K562 (cell line): ENCODE data around the gene ANTKMT. TPM values are rescaled to one million over a fixed set of nuclear protein-coding genes. Genes with fewer than 3 reads are reported as not detected.
A peak's percentile ranks its signal among the peaks of the same experiment; 100 is the strongest.

ENCODE experiments used
- BRD9 ChIP-seq: fragments of 450-650 bp; IDR thresholded peaks from 2 replicates; pipeline ENCODE4 v1.6.1; 2018; ENCODE audit warnings: low read depth; ENCODE audit not compliant: partially characterized antibody
- CBX2 ChIP-seq: fragments of 200-600 bp; sonication (generic); IDR thresholded peaks from one replicate; pipeline ENCODE4 v1.6.1; 2012; ENCODE audit warnings: mild to moderate bottlenecking, low read length, inconsistent platforms; ENCODE audit not compliant: insufficient read depth, poor library complexity, severe bottlenecking
- DPF2 ChIP-seq: fragments of 450-650 bp; IDR thresholded peaks from 2 replicates; pipeline ENCODE4 v1.6.1; 2016
- E4F1 ChIP-seq: fragments of 250-450 bp; sonication (Bioruptor Pico); IDR thresholded peaks from 2 replicates; pipeline ENCODE4 v1.5.0; 2021; ENCODE audit warnings: mild to moderate bottlenecking, borderline replicate concordance
- EGR1 ChIP-seq: fragments of 450-650 bp; conservative IDR thresholded peaks from 2 replicates; pipeline ENCODE4 v1.6.1; 2017; ENCODE audit warnings: mild to moderate bottlenecking
- GABPA ChIP-seq: fragments of 200-800 bp; sonication (Bioruptor generic); conservative IDR thresholded peaks from 2 replicates; pipeline ENCODE4 v1.6.1; 2016; ENCODE audit warnings: low read depth, missing genetic modification characterization, missing compliant biosample characterization
- HMG20A ChIP-seq: fragments of 450-650 bp; formaldehyde crosslinking; conservative IDR thresholded peaks from 2 replicates; pipeline ENCODE4 v1.4.0; 2020; ENCODE audit warnings: mild to moderate bottlenecking, mixed read lengths
- ILK ChIP-seq: fragments of 450-650 bp; IDR thresholded peaks from 2 replicates; pipeline ENCODE4 v1.6.1; 2016; ENCODE audit warnings: missing genetic modification characterization, low read depth, mild to moderate bottlenecking, missing compliant biosample characterization, moderate library complexity, borderline replicate concordance
- POLR2G ChIP-seq: fragments of 200-400 bp; formaldehyde crosslinking; IDR thresholded peaks from 2 replicates; pipeline ENCODE4 v1.6.1; 2017; ENCODE audit warnings: low read depth, mild to moderate bottlenecking, antibody characterized with exemption, low read length, moderate library complexity
- POU5F1 ChIP-seq: fragments of 150-350 bp; IDR thresholded peaks from 2 replicates; pipeline ENCODE4 v1.6.1; 2014; ENCODE audit warnings: borderline replicate concordance, low read length, low read depth, mild to moderate bottlenecking; ENCODE audit not compliant: partially characterized antibody
- PTBP1 ChIP-seq: fragments of 200-400 bp; formaldehyde crosslinking; IDR thresholded peaks from 2 replicates; pipeline ENCODE4 v1.6.1; 2017; ENCODE audit warnings: low read depth, low read length
- SNRNP70 ChIP-seq: fragments of 200-400 bp; formaldehyde crosslinking; optimal IDR thresholded peaks from 2 replicates; pipeline ENCODE3; 2017; ENCODE audit warnings: low read depth, low read length
- TCF15 ChIP-seq: fragments of 250-450 bp; sonication (Bioruptor Pico); IDR thresholded peaks from 2 replicates; pipeline ENCODE4 v1.8.0; 2022; ENCODE audit warnings: moderate library complexity, mild to moderate bottlenecking, inconsistent platforms
- ZNF184 ChIP-seq: sonication (generic); formaldehyde crosslinking; IDR thresholded peaks from 2 replicates; pipeline ENCODE4 v1.5.0; 2020; ENCODE audit warnings: missing genetic modification reagents
- polyA plus RNA-seq, 8 experiments: library from polyadenylated mRNA; depleted of rRNA in 4 of 8; stranded (reverse) in 5 of 8; unstranded in 3 of 8; fragments of >200 nt; fragmentation: Nextera tagmentation in 2 of 8; fragmentation: Illumina TruSeq in 1 of 8; extraction: Ambion mirVana in 2 of 8; extraction: Trizol in 1 of 8; gene quantifications; 2 replicates each; pipeline versions ENCODE4 v1.2.1 to v1.2.3, GENCODE V29; 2011 to 2014; ENCODE audit warnings: inconsistent platforms in 1 of 8, missing spikeins in 1 of 8
- total RNA-seq, 7 experiments: library from RNA; depleted of rRNA in 6 of 7; stranded (reverse); fragments of >200 nt in 6 of 7; fragmentation: Illumina TruSeq in 2 of 7; extraction: Trizol in 2 of 7; gene quantifications; 2 replicates each; pipeline versions ENCODE4 v1.2.1 to v1.2.3, GENCODE V29; 2011 to 2021; ENCODE audit warnings: low replicate concordance in 1 of 7
- TF ChIP-seq, protein P1 (sequence below): IDR thresholded peaks from 3 replicates; pipeline ENCODE4 v1.6.1; 2011; ENCODE audit warnings: borderline replicate concordance, mild to moderate bottlenecking, moderate library complexity; ENCODE audit not compliant: insufficient read length; ENCODE audit errors: extremely low read depth

The ANTKMT gene
- total and polyA plus RNA-seq, 9 of the 15 experiments (the other 6 are each of a cell fraction or from before 2014, with no cell fraction given), result 0.58 to 217 (median 19.1) TPM

DNA sequence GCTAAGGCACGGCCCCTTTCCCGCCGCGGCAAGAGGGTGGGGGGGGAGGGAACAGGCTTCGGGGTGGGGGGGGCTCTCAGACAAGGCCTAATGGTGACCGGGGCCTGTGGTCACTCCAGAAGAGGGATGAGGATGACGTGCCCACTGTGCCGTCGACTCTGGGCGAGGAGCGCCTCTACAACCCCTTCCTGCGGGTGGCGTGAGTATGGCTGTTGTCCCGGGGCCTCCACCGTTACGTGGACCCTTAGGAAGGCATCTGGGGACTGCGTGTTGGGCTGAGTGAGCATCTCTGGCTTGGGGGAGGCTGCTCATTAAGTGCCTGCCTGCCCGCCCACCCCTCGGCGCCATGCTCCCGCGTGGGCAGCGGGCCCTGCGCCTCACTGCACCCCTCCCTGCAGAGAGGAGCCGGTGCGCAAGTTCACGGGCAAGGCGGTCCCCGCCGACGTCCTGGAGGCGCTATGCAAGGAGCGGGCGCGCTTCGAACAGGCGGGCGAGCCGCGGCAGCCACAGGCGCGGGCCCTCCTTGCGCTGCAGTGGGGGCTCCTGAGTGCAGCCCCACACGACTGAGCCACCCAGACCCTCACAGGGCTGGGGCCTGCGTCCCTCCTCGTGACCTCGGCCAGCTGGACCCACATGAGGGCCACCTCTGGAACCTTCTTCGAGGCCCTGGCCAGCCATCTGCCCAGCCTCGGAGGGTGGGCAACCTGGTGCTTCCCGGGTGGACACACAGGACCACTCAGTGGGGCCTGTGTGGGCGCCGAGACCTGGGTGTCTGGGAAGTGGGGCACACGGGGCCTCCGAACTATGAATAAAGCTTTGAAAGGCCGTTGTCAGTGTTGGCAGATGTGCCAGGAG lies 8.2 kb downstream of the ANTKMT start (continued):
- TF ChIP-seq, protein P1, sequence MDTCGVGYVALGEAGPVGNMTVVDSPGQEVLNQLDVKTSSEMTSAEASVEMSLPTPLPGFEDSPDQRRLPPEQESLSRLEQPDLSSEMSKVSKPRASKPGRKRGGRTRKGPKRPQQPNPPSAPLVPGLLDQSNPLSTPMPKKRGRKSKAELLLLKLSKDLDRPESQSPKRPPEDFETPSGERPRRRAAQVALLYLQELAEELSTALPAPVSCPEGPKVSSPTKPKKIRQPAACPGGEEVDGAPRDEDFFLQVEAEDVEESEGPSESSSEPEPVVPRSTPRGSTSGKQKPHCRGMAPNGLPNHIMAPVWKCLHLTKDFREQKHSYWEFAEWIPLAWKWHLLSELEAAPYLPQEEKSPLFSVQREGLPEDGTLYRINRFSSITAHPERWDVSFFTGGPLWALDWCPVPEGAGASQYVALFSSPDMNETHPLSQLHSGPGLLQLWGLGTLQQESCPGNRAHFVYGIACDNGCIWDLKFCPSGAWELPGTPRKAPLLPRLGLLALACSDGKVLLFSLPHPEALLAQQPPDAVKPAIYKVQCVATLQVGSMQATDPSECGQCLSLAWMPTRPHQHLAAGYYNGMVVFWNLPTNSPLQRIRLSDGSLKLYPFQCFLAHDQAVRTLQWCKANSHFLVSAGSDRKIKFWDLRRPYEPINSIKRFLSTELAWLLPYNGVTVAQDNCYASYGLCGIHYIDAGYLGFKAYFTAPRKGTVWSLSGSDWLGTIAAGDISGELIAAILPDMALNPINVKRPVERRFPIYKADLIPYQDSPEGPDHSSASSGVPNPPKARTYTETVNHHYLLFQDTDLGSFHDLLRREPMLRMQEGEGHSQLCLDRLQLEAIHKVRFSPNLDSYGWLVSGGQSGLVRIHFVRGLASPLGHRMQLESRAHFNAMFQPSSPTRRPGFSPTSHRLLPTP, result no peak
- TF ChIP-seq POU5F1, result no peak
- no peak for TF ChIP-seq BRD9
- no peak for TF ChIP-seq E4F1 (CRISPR knock-in tag)
- no peak for TF ChIP-seq TCF15 (CRISPR knock-in tag)
- peak; percentile 78 for TF ChIP-seq POLR2G
- TF ChIP-seq HMG20A (CRISPR knock-in tag), result no peak
- TF ChIP-seq ILK, result no peak
- 0 out of 2 replicates have a peak, but pooled peaks have one; percentile 50 for TF ChIP-seq PTBP1
- peak; percentile 43; the same call in 1 of the 2 replicates for TF ChIP-seq EGR1
- TF ChIP-seq ZNF184, result no peak
- TF ChIP-seq DPF2, result no peak
- no peak for TF ChIP-seq GABPA (tag)
- no peak for TF ChIP-seq CBX2
- TF ChIP-seq SNRNP70, result peak; percentile 61
